Transverse colon (tissue), 4 donors: ENCODE results near the gene KCTD1. TPM values are rescaled to one million over a fixed set of nuclear protein-coding genes. Genes with fewer than 3 reads are reported as not detected.
A peak's percentile ranks its signal among the peaks of the same experiment; 100 is the strongest.

Source experiments
- DNase-seq: peaks from one replicate; pipeline ENCODE4 v3.0.0-alpha.2; 2019
- H3K27ac ChIP-seq, 4 donors: fragments of 200-600 bp; sonication (generic); 2 replicates each; pipeline ENCODE4 v1.5.1; 2016 to 2018; ENCODE audit warnings: inconsistent platforms in 4 of 4
- H3K27me3 ChIP-seq: fragments of 200-600 bp; sonication (generic); 2 replicates; pipeline ENCODE4 v1.5.1; 2017; ENCODE audit warnings: inconsistent platforms
- H3K36me3 ChIP-seq, 4 donors: fragments of 200-600 bp; sonication (generic); 2 replicates each; pipeline ENCODE4 v1.5.1; 2017 to 2019; ENCODE audit warnings: inconsistent platforms in 4 of 4
- H3K4me1 ChIP-seq, 4 donors: fragments of 200-600 bp; sonication (generic); 2 replicates each; pipeline ENCODE4 v1.5.1; 2017 to 2020; ENCODE audit warnings: inconsistent platforms in 4 of 4
- H3K4me3 ChIP-seq, 4 donors: fragments of 200-600 bp; sonication (generic); 1 replicate in 1 of 4; 2 replicates in 3 of 4; pipeline versions ENCODE4 v1.5.1 to v1.6.1; 2017 to 2019; ENCODE audit warnings: inconsistent platforms in 4 of 4
- H3K9me3 ChIP-seq, 2 donors: fragments of 200-600 bp; sonication (generic); 2 replicates each; pipeline ENCODE4 v1.5.1; 2017 to 2019; ENCODE audit warnings: inconsistent platforms in 2 of 2
- EP300 ChIP-seq: sonication (generic); formaldehyde crosslinking; IDR thresholded peaks from one replicate; pipeline ENCODE4 v1.6.1; 2017; ENCODE audit warnings: antibody characterized with exemption, low read depth
- POLR2A ChIP-seq: fragments of 450-650 bp; IDR thresholded peaks from one replicate; pipeline ENCODE4 v1.6.1; 2016; ENCODE audit warnings: antibody characterized with exemption, mild to moderate bottlenecking, moderate library complexity
- POLR2AphosphoS5 ChIP-seq, 3 donors: sonication (generic); formaldehyde crosslinking; IDR thresholded peaks; one replicate each; pipeline ENCODE4 v1.6.1; 2016; ENCODE audit warnings: antibody characterized with exemption in 3 of 3
- WGBS, 2 donors: methylation state at CpG; one replicate each; pipeline ENCODE4 v1.1.5; 2018; ENCODE audit warnings: low coverage in 1 of 2; 5-methylcytosine and 5-hydroxymethylcytosine counted together
- in situ Hi-C, 4 donors: fragments of 200-750 bp; cut with MboI; loops; one replicate each; pipeline versions ENCODE4 v1.15.0 to v1.15.1; 2017; ENCODE audit warnings: low sequenced_read_pairs in 3 of 4, low pct_ligation_motif_present in 1 of 4, low pct_unique_long_range_greater_than_20kb in 1 of 4
- intact Hi-C: fragments of 100-400 bp; cut with DNase I; formaldehyde crosslinking; loops from one replicate; pipeline ENCODE4 v1.15.1; 2023; ENCODE audit warnings: low total_unique reads
- total RNA-seq, 4 donors: library from RNA; depleted of rRNA; stranded (reverse); fragments of >200 nt; gene quantifications; one replicate each; pipeline ENCODE4 v1.1.0, GENCODE V29; 2016
- TF ChIP-seq, protein P1 (sequence below), 5 experiments: fragments of 200-600 bp in 3 of 5; fragments of 450-650 bp in 2 of 5; sonication (generic) in 3 of 5; IDR thresholded peaks; 1 replicate in 2 of 5; 2 replicates in 3 of 5; pipeline ENCODE4 v1.5.1; 2016 to 2017; ENCODE audit warnings: antibody characterized with exemption in 5 of 5, inconsistent platforms in 3 of 5, mild to moderate bottlenecking in 2 of 5, moderate library complexity in 1 of 5

KCTD1 gene
- total RNA-seq, 4 donors from 2014 or later, result 9.0 to 42.3 (median 13.5) TPM

DNA sequence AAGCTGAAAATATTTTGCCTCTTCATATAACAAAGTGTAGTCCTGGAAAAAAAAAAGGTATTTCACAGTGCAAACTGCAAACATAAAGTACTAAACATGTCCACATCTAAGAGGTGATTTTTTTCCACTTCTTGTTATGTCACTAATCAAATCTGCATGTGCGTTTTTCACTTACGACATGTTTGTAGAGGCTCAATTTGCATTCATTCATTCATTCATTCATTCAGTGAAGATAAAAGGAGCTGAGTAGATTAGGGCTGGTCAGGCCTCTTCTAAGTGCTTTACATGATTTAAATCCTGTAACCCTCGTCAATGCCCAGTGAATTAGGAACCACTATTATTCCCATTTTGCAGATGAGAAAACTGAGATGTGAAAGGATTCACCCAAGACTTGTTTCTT is 88.5 kb downstream of the KCTD1 start:
- in situ Hi-C loops, result no loop called here
- DNase-seq, result no peak
- Histone ChIP-seq H3K9me3 (no peaks in the 10 kb centered on the region), H3K27ac (peak overlapping the region in 1 of 4 donors; percentile 6), H3K27me3 (no peaks in the 10 kb centered on the region), H3K4me1 (no peaks in the 10 kb centered on the region), H3K36me3 (no peaks in the 10 kb centered on the region), H3K4me3 (no peak overlapping the region)
- intact Hi-C loops, result no loop called here
- TF ChIP-seq, protein P1, sequence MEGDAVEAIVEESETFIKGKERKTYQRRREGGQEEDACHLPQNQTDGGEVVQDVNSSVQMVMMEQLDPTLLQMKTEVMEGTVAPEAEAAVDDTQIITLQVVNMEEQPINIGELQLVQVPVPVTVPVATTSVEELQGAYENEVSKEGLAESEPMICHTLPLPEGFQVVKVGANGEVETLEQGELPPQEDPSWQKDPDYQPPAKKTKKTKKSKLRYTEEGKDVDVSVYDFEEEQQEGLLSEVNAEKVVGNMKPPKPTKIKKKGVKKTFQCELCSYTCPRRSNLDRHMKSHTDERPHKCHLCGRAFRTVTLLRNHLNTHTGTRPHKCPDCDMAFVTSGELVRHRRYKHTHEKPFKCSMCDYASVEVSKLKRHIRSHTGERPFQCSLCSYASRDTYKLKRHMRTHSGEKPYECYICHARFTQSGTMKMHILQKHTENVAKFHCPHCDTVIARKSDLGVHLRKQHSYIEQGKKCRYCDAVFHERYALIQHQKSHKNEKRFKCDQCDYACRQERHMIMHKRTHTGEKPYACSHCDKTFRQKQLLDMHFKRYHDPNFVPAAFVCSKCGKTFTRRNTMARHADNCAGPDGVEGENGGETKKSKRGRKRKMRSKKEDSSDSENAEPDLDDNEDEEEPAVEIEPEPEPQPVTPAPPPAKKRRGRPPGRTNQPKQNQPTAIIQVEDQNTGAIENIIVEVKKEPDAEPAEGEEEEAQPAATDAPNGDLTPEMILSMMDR (IDR thresholded peaks at IDR 0.05), result no peak
- TF ChIP-seq POLR2AphosphoS5 (IDR thresholded peaks at IDR 0.05), result no peak
- no peak for TF ChIP-seq EP300
- no peak for TF ChIP-seq POLR2A
- 92 to 95% methylated on average over 3 of the region's 3 CpGs for WGBS, 2 donors

DNA sequence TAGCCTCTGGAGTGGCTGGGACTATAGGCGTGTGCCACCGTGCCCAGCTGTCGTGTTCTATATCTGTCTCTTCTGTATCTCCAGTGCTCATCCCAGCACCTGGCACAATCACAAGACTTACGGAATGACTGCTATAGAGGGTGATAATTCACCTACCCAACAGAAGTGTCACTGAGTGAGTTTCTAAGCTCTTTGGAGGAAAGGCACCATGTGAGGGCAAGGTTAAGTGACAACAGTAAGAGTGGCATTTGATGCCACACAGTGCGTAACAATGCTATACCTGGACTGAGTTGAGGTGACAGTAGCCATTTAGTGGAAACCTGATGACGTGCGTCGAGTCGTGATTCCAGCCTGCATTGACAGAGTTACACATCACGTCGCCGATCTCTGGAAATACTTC is 89.0 kb downstream of the KCTD1 start:
- TF ChIP-seq EP300 (no peak), POLR2AphosphoS5 (IDR thresholded peaks at IDR 0.05) (no peak), POLR2A (no peak)
- TF ChIP-seq, protein P1 (IDR thresholded peaks at IDR 0.05), result no peak
- H3K36me3 ChIP-seq, result no peaks in the 10 kb centered on the region
- 98 to 100% methylated on average over 1 to 12 of the region's 12 CpGs for WGBS, 2 donors
- intact Hi-C loops, result no loop called here
- no peak overlapping the region for H3K4me3 ChIP-seq
- H3K27ac ChIP-seq, result no peak overlapping the region
- in situ Hi-C loops, result no loop called here
- DNase-seq, result no peak
- no peaks in the 10 kb centered on the region for H3K4me1 ChIP-seq
- no peaks in the 10 kb centered on the region for H3K9me3 ChIP-seq
- H3K27me3 ChIP-seq, result no peaks in the 10 kb centered on the region

DNA sequence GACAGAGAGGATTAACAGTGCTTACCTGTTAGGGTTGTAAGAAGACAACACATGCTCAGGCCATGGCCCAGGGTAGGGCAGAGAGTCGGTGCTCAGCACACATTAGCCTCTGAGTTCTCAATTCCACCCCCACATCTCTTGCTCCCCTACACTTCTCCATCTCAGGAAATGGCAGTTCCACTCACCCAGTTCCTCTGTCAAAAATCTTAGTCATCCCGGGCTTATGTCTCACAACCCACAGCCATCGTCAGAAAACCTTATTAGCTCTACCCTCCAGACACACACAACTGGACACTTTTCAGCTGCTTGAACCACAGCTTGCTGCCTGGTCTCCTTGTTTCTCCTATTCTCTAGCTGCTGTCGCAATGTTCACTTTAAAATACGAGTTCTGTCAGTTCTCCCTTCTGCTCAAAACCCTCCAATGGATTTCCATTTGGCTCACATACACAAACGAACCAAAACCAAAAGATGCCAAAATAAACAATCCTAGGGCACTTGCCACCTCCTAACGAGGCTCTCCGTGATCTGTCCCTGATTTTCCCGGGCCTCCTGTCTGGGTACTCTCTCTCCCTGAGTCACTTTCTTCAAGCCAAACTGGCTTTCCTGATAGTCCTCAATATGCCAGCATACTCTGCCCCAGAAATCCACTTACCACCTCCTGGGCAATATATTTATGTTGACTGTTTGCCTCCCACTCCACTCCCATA is 89.7 kb downstream of the KCTD1 start:
- no peaks in the 10 kb centered on the region for H3K9me3 ChIP-seq
- intact Hi-C loops (no loop called here), in situ Hi-C loops (no loop called here)
- no peak overlapping the region for H3K27ac ChIP-seq
- no peaks in the 10 kb centered on the region for H3K27me3 ChIP-seq
- H3K36me3 ChIP-seq, result no peaks in the 10 kb centered on the region
- H3K4me3 ChIP-seq, result no peak overlapping the region
- DNase-seq, result no peak
- WGBS, 2 donors, result 72 to 79% methylated on average over 8 to 9 of the region's 9 CpGs
- TF ChIP-seq, protein P1 (IDR thresholded peaks at IDR 0.05), result no peak
- TF ChIP-seq POLR2AphosphoS5 (IDR thresholded peaks at IDR 0.05) (no peak), POLR2A (no peak), EP300 (no peak)
- no peaks in the 10 kb centered on the region for H3K4me1 ChIP-seq

DNA sequence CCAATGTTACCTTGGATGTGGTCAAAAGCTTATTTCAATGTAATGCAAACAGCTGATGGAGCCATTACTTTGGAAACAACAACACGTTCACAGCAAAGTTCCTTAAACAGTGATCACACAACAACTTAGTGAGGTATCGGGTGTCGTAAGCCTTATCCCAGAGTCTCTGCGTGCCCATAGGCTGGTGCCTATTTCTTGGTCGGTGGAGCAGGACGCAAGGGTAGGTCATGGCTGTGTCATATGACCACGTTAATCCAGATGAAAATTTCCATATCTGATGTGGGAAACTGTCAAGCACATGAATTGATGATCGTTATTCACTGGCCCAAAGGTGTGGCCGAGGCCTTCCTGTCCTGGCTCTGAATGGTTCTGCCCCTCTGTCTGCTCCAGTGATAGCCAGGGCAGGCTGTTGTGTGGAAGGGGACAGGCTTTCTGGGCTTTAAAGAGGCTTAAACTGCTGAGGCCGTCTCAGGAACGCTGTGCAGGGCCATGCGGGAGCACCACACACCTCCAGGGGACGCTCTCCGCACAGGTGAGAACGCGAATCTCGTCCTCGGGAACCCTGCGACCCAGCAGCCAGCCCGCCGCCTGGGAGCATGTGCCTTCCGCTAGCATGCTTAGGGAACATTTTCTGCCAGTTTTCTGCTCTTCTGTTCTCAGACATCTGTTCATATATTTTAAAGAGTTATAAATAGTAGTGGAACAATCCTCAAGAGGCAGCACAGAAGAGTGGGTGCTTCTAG is 90.6 kb downstream of the KCTD1 start:
- Histone ChIP-seq H3K27ac (no peak overlapping the region), H3K9me3 (no peaks in the 10 kb centered on the region), H3K36me3 (no peaks in the 10 kb centered on the region), H3K27me3 (no peaks in the 10 kb centered on the region), H3K4me1 (no peaks in the 10 kb centered on the region), H3K4me3 (no peak overlapping the region)
- intact Hi-C loops (no loop called here), in situ Hi-C loops (no loop called here)
- no peak for DNase-seq
- TF ChIP-seq POLR2A (no peak), EP300 (no peak), POLR2AphosphoS5 (IDR thresholded peaks at IDR 0.05) (no peak)
- TF ChIP-seq, protein P1 (IDR thresholded peaks at IDR 0.05), result no peak
- WGBS, 2 donors, result 88% methylated on average over 22 of the region's 22 CpGs; no CpG with 5 or more reads in 1 of the 2 donors
